MM.1S (cell line): ENCODE measurements around the gene CCL18.
"Not testable (repeated sequence)": the region's sequence is repeated elsewhere in the genome, so short reads cannot be mapped to it uniquely, and the experiment has no call there.

ENCODE experiments used
- EZH2 ChIP-seq: fragments of 300-600 bp; sonication (generic); optimal IDR thresholded peaks from 2 replicates; pipeline ENCODE3; 2017; ENCODE audit warnings: low read depth, mild to moderate bottlenecking, antibody characterized with exemption, low read length, mixed read lengths
- EZH2phosphoT487 ChIP-seq: fragments of 300-600 bp; sonication (generic); IDR thresholded peaks from 2 replicates; pipeline ENCODE4 v1.6.1; 2018; ENCODE audit warnings: antibody characterized with exemption, low read length
- TF ChIP-seq, protein P1 (sequence below): fragments of 300-600 bp; sonication (generic); IDR thresholded peaks from 2 replicates; pipeline ENCODE4 v1.5.1; 2016; ENCODE audit warnings: antibody characterized with exemption, low read length, mixed read lengths

DNA sequence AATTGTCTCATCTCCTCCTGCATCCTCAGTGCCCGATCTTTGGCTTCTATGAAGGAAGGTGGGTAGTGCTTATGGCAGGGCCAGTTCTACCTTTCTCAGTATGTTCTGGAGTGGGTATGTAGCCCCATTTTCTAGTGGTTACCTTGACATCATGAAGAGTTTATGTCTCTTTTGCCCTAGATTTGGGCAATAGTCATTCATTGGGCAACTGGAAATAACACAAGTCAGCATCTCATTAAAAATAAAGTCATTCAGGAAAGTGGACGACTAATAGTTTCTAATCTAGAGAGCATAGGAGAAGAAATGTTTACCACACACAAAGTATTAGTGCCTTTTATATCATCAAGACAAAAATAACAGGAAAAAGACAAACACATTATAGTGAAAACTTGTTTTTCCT, 19.6 kb downstream of the CCL18 start:
- TF ChIP-seq, protein P1, sequence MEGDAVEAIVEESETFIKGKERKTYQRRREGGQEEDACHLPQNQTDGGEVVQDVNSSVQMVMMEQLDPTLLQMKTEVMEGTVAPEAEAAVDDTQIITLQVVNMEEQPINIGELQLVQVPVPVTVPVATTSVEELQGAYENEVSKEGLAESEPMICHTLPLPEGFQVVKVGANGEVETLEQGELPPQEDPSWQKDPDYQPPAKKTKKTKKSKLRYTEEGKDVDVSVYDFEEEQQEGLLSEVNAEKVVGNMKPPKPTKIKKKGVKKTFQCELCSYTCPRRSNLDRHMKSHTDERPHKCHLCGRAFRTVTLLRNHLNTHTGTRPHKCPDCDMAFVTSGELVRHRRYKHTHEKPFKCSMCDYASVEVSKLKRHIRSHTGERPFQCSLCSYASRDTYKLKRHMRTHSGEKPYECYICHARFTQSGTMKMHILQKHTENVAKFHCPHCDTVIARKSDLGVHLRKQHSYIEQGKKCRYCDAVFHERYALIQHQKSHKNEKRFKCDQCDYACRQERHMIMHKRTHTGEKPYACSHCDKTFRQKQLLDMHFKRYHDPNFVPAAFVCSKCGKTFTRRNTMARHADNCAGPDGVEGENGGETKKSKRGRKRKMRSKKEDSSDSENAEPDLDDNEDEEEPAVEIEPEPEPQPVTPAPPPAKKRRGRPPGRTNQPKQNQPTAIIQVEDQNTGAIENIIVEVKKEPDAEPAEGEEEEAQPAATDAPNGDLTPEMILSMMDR = not testable (repeated sequence)
- not testable (repeated sequence) for TF ChIP-seq EZH2, EZH2phosphoT487
